GM19239 (cell line): ENCODE measurements around the gene C1QTNF8.

Source experiments
- DNase-seq: peaks from one replicate; pipeline ENCODE4 v3.0.0; 2011; ENCODE audit warnings: low spot score; ENCODE audit not compliant: insufficient read length
- FAIRE-seq: peaks from 2 replicates; lab custom pipeline; 2011; peaks lifted over from hg19 to GRCh38; lab: Jason Lieb, UNC

Gene C1QTNF8

DNA sequence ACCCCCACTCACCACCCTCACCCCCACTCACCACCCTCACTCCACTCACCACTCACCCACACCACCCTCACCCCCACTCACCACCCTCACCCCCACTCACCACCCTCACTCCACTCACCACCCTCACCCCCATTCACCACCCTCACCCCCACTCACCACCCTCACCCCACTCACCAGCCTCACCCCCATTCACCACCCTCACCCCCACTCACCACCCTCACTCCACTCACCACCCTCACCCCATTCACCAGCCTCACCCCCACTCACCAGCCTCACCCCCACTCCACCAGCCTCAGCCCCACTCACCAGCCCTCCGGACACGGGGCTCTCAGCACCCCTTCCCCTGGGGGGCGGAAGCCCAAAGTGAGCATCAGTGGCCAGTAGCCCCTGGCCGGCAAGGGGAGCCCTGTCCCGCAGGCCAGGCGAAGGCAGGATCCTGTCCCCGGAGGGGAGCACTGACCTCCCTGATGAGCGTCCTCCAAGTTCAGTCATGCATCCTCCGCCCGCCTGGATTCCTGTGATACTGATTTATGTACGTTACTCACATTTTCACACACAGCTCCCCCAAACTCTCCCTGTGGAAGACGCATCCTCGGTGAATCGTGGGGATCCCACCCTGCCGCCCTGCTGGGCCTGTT is 18.0 kb upstream of the C1QTNF8 start:
- no peak for FAIRE-seq
- DNase-seq = no peak

DNA sequence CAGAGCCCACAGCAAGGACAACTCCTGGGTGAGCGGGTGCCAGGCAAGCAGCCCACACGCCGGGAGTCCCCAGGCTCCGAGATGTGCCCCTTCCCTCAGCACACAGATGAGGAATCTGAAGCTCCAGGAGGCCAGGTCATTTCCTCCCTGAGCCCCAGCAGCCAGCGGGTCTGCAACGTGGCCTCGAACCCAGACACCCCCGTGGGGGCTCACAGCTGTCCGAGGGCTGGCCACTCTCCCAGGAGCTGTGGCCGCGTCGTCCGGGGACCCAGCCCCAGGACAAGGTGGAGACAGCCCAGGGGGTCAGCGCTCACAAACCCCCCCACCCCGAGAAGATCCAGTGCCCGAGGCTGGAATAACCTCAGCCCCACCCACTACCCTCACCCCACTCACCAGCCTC is 17.4 kb upstream of the C1QTNF8 start:
- FAIRE-seq = no peak

DNA sequence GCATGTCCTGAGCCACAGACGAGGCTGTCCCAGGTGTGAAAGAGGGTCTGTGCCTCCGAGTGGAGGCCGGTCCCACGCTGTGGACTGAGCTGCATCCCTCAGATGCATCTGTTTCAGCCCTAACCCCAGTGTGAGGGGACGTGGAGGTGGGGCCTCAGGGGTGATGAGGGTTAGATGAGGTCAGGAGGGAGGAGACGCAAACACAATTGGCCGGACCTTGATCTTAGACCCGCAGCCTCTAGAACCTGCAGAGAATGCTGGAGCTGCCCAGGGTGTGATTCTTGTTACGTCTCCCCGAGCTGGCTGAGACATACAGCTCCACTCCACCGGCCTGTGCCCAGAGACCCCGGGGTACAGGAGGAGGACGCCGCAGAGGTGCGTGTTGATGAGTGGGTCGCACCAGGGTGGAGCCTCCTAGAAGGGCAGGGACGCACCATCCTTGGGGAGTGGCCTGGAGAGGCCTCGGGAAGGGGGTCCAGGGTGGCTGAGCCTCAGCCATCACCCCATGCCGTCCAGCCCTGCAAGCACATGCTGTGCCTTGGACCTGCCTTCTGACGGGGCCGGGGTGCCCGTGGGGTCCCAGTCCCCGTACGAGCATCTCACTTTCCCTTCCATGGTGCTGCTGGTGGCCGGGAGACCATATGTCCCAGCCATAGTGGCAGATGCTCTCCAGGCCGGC is 16.6 kb upstream of the C1QTNF8 start:
- no peak for FAIRE-seq
- no peak for DNase-seq

More for the DNA sequence above, 17.4 kb upstream of the C1QTNF8 start:
- no peak for DNase-seq

DNA sequence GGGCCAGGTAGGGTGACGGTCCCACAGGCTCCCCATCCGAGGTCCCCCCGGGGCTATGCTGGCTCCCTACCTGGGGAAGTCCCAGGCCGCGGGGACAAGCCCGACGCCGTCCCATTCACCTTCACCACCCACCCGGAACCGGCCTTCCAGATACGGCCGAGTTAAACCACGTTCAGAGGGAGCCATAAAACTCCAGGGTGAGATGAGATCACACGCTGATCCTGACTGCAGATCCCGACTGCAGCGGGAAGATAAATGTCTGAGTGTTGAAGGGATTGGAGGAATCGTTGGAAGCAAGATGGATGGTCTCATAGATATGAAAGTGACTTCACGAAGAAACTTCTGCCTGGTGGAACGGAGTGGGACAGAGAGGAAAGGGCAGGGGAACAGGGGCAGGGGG is 13.6 kb upstream of the C1QTNF8 start:
- no peak for FAIRE-seq
- no peak for DNase-seq

DNA sequence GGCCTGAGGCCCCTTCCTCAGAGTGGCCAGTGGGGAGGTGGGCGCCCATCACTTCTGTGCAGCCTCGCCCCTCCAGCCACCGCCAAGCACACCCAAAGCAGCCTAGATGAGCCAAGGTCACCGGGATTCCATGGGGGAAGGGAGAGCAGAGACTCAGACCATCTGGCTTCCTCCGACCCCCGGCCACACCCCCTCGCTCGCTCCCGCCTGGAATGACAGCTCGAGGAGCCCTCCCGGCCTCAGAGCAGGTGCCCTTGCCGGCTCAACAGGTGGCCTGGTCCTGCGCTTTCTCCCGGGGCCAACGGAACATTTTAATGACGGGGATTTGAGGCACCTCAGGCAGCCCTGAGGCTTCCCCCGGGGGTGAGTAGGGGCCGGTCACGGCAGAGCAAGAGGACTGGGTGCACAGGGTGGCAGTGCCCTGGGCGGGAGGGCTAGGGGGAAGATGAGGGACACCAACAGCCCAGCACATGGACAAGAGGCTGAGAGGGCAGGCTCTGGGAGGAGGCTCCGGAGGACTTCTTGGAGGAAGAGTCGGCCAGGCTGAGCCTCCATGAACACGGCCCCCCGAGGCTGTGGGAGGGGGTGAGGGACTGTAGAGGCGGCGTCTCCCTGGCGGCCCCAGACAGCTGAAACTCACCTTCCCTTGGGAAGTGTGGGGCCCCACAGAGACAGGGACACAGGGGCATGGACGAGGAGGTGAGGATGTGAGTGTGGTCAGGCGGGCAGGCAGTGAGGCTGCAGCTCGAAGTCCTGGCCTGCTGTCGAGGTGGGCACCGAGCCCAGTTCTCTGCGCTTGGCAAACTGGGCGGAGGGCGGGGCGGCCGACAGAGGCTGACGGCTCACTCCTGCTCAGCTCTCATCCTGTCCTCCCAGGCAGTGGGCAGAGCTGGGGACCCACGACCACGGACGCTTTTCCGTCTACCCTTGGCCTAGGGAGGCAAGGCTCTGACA is 12.5 kb upstream of the C1QTNF8 start:
- DNase-seq = no peak
- FAIRE-seq = no peak

DNA sequence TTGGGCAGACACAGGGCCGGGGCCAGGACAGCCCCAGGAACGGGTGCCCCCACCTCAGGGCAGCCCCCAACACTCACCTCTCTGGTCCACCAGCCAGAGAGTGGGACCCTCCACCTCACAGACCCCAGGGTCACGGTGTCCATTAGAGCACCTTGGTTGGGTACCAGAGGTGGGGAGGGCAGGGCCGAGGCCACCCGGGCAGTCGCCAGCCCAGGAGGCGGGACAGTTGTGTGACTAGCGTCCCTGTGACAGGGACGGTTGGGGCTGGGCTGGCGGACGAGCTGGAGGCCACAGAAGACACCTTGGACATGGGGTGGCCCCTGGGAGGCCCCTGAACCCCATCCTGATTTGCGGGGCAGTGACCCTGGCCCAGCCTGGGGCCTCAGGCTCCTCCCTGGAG is 11.7 kb upstream of the C1QTNF8 start:
- DNase-seq (no peak), FAIRE-seq (no peak)

DNA sequence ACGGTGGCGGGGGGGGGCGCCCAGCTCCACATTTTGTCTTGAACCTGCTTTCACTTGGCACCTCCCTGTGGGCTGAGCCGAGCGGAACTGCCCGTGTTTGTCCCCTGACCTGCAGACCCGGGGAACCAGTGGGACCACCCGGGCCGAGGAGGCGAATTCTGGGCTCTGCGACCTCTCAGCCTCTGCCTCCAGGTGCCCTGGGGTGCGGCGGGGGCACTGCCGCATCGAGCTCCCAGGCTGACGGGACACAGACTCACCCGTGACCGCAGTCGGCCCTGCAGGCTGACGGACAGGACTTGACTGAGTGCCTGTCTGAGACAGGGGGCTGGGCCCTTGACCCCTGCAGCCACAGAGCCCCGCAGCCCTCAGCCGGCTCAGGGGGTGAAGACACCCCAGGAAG is 11.1 kb upstream of the C1QTNF8 start:
- FAIRE-seq = no peak
- no peak for DNase-seq

DNA sequence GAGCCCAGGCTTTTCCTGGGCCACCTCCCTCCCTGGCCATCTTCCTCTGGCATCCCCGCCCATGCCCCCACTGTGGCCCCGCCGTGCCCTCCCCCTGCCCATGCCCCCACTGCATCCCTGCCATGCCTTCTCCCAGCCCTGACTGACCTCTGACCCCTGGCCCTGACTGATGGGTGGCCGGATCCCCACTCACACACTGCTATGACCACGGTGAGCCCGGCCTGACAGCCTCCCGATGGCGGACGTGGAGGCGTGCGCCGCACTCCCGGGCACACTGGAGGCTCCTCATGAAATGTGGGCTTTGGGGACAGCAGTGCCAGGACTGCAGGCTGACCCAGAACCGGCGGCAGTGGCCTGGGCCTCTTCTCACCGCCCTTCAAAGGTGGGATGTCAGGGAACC is 10.6 kb upstream of the C1QTNF8 start:
- DNase-seq (no peak), FAIRE-seq (no peak)

DNA sequence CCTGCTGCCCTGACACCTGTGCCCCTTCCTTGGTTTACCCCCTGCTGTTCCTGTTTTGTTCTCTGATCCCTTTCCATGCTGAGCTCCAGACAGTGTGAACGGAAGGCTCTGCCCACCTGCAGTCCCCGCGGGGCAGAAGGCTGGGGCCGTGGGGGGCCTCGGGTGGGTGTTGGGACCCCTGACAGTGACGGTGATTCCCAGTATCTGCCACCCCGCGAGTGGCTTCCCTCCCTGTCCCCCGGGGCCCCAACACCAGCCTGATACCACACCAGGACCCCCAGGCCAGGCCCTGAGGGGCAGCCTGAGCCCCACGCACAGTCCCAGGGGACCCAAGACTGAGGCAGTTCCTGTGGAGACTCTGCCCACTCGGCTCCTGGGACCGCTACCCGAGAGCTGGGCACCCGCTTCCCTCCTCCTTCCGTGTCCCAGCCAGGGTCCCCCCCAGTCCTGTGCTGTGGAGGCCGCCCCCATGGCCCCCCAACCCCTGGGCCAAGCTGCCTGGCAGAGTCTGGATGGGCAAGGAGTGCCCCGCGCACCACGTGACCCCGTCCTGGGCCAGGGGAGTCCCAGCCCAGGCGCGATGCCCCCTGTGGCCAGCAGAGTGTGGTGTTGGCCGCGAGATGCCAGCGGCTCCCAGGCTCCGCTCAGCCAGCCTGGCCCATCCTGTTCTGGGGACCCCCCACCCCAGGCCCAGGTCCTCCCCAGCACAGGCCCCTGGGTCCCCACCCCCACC is 10.0 kb upstream of the C1QTNF8 start:
- DNase-seq = peak; percentile 69
- FAIRE-seq = no peak

DNA sequence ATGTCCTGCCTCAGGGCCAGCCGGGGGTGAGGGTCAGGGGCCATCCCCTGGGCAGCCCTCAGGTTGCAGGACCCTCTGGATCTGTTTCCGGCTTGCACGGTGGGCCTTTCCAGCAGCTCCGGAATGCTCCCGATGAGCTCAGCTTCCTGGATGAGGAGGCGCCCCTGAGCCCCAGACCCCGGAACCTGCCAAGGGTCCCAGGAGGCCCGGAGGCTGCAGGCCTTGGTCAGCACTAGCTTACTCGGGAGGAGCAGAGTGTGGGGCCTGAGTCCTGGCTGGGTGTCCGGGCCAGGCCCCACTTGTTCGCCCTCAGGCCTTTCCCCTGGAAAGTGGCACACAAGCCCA is 7.6 kb upstream of the C1QTNF8 start:
- no peak for FAIRE-seq
- DNase-seq = no peak

DNA sequence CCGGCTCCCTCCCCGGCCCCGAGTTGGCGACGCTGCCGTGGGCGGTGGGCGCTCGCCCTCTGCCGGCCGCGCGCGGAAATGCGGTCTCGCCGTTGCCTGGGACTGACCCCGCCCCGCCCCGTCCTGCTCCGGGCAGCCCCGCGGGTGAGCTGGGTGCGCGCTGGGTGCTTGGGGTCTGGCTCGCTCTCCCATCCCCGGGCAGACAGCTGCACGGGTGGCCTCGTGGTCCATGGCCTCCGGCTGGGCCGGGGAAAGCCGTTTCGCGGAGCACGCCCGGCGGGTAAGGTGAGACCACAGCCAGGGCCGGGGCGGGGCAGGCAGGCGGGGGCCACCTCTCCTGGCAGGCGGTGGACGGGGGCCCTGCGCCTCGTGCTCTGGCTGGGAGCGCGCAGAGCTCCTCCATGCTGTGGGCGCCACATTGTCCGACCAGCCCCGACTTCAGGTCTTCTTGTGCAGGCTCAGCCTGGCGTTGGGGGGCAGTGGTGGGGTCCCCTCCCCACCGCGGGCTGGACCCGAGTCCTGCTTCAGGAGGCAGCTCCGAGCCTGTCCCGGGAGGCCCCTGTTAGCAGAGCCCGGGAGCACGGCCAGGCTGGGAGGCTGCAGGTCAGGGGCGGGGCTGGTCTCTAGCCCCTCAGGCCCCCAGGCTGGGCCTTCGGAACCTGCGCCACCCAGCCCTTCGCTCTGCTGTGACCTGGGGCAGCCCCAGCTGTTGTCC is 7.0 kb upstream of the C1QTNF8 start:
- DNase-seq = peak; percentile 94
- no peak for FAIRE-seq

DNA sequence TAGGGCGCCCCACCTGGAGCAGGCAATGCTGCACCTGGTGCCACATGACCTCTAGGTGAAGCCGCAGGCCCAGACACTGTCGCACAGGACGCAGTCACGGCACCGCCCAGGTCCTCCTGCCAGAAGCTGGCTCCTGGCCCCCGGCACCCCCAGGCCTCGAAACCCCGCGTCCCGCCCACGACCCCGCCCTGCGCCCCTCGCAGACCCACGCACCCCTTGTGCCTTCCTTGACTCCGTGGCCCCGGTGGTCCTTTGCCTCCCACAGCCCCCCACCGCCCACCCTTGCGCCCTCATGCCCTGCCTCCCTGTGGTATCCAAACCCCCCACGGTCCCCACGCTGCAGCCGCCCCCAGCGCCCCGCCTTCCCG is 6.3 kb upstream of the C1QTNF8 start:
- FAIRE-seq (no peak), DNase-seq (no peak)

DNA sequence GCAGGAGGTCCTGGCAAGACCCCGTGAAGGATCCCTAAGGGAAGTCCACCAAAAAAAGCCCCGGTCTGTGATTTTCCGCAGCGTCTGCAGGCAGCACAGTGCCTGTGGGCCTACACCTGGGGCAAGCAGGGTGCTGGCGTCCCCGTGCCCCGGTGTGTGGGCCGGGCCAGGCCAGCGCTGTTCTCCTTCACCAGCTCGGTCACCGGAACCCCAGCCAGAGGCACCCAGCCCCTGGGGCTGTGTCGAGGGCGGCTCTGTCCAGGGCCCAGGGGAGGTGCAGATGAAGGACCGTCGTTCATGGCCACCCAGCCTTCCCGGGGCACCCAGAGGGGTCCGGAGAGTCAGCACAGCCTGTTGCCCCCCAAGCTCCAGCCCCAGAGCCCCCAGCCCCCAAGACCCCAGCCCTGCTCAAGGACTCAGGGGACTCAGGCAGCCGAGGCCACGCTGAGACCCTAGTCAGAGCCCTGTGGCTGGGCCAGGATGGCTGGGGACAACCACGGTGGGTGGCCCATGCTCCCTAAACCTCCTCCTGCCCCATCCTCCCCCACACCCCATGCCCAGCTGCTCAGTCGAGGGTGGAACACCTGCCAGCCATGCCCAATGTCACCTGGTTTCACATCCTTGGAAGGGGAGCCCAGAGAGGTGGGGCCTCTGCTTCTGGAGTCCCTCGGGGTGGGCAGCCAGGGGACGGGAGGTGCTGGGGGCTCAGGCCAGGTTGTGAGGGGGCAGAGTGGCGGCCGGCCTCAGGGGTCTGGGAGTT is 5.7 kb upstream of the C1QTNF8 start:
- DNase-seq = no peak
- no peak for FAIRE-seq

DNA sequence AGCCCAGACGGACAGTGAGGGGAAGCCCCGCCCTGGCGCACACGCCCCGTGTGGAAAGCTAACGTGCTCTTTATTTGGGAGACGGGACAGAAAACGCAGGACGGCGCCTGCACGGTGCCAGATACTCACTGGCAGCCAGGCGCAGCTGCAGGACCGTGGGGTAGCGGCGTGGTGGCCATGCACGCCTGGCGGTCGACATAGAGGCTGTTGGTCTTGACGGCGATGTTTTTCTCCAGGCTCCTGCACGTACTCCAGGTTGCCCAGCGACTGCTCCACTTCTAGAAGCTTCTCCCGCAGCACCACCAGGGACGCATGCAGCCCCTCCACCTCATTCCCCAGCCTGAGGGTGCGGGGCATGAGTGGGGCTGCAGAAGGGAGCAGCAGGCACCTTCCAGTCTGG is 5.1 kb upstream of the C1QTNF8 start:
- FAIRE-seq (no peak), DNase-seq (no peak)

DNA sequence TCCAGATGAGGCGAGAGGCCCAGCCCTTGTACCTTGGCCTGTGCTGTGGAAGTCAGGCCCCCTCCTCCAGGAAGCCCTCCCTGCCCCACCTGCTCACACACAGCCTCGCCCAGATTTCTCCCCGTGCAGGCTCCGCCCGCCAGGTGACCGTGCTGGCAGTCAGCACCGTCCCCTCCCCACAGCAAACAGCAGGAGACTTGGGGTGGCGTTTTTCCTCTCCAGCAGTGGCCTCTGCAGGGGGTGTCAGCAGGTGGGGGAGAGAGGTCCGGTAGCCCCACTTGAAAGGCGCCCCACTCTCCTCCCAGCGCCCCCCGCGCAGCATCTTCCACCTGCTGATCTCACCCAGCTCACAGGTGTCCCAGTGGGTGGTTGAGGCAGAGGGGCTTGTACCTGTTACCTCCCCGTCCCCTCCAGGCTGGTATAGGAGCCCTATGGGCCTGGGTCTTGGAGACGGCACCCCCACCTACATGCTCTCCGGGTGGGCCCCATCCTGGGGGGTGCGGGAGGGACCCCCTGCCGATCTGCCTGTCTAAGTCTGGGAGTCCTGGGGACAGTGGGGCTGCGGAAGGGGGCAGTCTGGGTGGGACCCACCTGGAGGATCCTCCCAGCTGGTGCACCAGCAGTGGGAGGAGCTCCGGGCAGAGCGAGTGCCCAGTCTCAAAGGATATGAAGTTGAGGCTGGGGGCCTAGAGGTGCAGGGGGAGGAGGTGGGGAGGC is 4.2 kb upstream of the C1QTNF8 start:
- FAIRE-seq = no peak
- no peak for DNase-seq

DNA sequence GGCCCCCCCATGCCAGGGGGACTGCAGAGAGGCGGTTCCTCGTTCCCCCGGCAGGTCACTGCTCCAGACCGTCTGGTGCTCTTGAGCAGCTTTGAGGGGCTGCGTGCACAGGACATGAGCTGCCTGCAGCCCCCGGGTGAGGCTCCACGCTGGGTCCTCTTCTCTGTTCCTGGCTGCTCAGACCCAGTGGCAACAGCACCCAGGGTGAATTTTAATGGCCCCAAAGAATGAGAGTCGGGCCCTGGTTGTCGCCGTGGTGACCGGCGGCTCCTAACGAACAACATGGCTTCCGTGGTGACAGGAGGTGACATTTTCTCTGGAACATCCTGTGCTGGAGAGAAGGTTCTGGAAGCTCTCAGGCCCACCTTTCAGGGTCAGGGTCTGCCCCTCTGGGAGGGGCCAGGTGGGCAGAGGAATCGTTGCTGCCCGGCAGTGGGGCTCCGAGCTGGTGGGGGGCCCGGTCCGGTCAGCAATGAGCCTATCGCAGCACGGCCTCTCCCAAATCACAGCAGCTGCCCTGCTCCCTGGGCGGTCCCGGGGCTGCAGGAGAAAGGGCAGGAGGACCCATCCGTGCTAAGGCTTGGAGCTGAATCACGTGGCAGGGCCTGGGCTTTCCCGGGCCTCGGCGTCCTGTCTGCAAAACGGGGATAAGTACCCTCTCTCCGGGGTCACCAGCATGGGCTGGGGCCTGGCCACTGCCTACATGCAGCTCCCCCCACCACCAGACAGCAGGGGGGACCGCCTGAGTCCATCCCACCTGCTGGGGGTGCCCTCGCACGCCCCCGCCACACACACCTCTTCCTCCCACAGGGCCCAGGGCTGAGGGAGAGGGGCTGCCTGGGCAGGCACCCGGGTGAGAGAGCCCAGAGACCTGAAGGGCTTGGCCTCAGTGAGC is 3.4 kb upstream of the C1QTNF8 start:
- FAIRE-seq (no peak), DNase-seq (no peak)

DNA sequence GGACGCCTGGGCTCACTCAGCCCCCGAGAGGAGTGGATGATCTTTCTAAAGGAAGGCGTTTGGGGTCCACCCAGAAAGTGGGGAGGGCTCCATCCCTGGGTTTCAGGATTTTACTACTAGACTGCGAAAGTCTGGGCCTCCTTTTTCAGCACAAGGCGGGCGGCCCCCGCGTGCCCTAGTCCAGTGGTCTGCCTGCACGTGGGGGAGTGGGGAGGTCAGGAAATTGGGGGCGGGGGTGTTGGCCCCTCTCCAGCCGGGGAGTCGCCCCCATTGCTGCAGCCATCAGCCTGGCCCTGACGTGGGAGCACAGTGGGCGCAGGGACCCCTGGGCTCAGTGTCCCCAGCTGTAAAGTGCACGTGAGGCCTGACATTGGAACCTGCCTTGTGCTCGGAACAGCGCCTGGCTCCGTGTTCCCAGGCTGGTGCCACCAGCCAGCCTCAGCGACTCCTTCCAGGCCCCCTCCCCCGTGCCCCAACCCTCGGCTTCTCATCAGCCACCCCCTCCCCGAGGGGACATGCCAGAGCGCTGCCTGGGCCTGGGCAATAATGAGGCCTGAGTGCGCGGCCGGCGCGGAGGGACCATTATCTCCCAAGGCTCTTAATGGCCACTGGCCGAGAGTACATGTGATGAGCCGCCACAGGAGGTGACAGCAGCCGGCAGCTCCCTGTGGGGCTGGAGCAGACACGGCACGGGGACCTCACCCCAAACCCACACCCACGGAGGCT is 2.4 kb upstream of the C1QTNF8 start:
- FAIRE-seq (no peak), DNase-seq (no peak)
